PC-3 (cell line): ENCODE measurements around the gene SORBS2. TPM values are rescaled to one million over a fixed set of nuclear protein-coding genes. Genes with fewer than 3 reads are reported as not detected.

Experiments used
- ATAC-seq: fragments of 200-7000 bp; cut with Tn5 transposase; 2 replicates; pipeline ENCODE4 v1.9.1; 2020; ENCODE audit warnings: mild to moderate bottlenecking, moderate library complexity
- BruUV-seq: library from RNA; stranded (reverse); fragments of 400-500 nt; replicated peaks from 2 replicates; lab custom pipeline; 2021; lab: Mats Ljungman, UMichigan
- CTCF ChIA-PET: fragments of 300-600 bp; sonication (Branson Sonifier 250); formaldehyde crosslinking; loops from one replicate; lab custom pipeline; 2022; ENCODE audit warnings: antibody characterized with exemption; lab: Charles Lee
- POLR2A ChIA-PET: fragments of 300-600 bp; sonication (Branson Sonifier 250); formaldehyde crosslinking; loops from one replicate; lab custom pipeline; 2022; ENCODE audit warnings: antibody characterized with exemption; ENCODE audit not compliant: unreplicated experiment; lab: Charles Lee
- DNase-seq: peaks from one replicate; pipeline ENCODE4 v3.0.0-alpha.2; 2015
- H2AFZ ChIP-seq: fragments of 300-600 bp; sonication (generic); 2 replicates; pipeline ENCODE4 v1.6.0; 2016; ENCODE audit warnings: antibody characterized with exemption, low read length
- H3F3A ChIP-seq: fragments of 300-600 bp; sonication (generic); one replicate; pipeline ENCODE4 v1.6.0; 2017; ENCODE audit warnings: antibody characterized with exemption, low read length, control low read depth, mild to moderate bottlenecking; ENCODE audit not compliant: unreplicated experiment
- H3K27ac ChIP-seq: fragments of 300-600 bp; sonication (generic); 2 replicates; pipeline ENCODE4 v1.5.1; 2016; ENCODE audit warnings: mild to moderate bottlenecking, low read length
- H3K27me3 ChIP-seq: fragments of 300-600 bp; sonication (generic); 2 replicates; pipeline ENCODE4 v1.6.1; 2016; ENCODE audit warnings: low read length, mixed read lengths
- H3K36me3 ChIP-seq: fragments of 300-600 bp; sonication (generic); 2 replicates; pipeline ENCODE4 v1.6.1; 2016; ENCODE audit warnings: low read depth, mixed run types, low read length, mixed read lengths
- H3K4me1 ChIP-seq: fragments of 300-600 bp; sonication (generic); 2 replicates; pipeline ENCODE4 v1.5.1; 2016; ENCODE audit warnings: low read length; ENCODE audit not compliant: insufficient read depth
- H3K4me2 ChIP-seq: fragments of 300-600 bp; sonication (generic); 2 replicates; pipeline ENCODE4 v1.6.0; 2016; ENCODE audit warnings: low read length
- H3K4me3 ChIP-seq: fragments of 300-600 bp; sonication (generic); 2 replicates; pipeline ENCODE4 v1.5.1; 2016; ENCODE audit warnings: mild to moderate bottlenecking, low read length, mixed read lengths
- H3K79me2 ChIP-seq: fragments of 300-600 bp; sonication (generic); 2 replicates; pipeline ENCODE4 v1.6.1; 2017; ENCODE audit warnings: low read length, mixed read lengths
- H3K9ac ChIP-seq: fragments of 300-600 bp; sonication (generic); 2 replicates; pipeline ENCODE4 v1.6.0; 2016; ENCODE audit warnings: mild to moderate bottlenecking, low read length
- H3K9me2 ChIP-seq: fragments of 300-600 bp; sonication (generic); replicated peaks from 2 replicates; pipeline ENCODE4 v1.6.1; 2016; ENCODE audit warnings: mixed run types, low read length, mixed read lengths
- H3K9me3 ChIP-seq: fragments of 300-600 bp; sonication (generic); 2 replicates; pipeline ENCODE4 v1.6.1; 2016; ENCODE audit warnings: low read length, mixed read lengths
- H4K20me1 ChIP-seq: fragments of 300-600 bp; sonication (generic); 2 replicates; pipeline ENCODE4 v1.6.1; 2016; ENCODE audit warnings: low read length, mixed read lengths
- EZH2 ChIP-seq: fragments of 300-600 bp; sonication (generic); IDR thresholded peaks from one replicate; pipeline ENCODE4 v1.6.1; 2017; ENCODE audit warnings: antibody characterized with exemption, mild to moderate bottlenecking, low read length; ENCODE audit not compliant: unreplicated experiment
- EZH2phosphoT487 ChIP-seq: fragments of 300-600 bp; sonication (generic); IDR thresholded peaks from 2 replicates; pipeline ENCODE4 v1.6.1; 2018; ENCODE audit warnings: mild to moderate bottlenecking, antibody characterized with exemption, low read length, borderline replicate concordance
- intact Hi-C: fragments of 100-400 bp; cut with micrococcal nuclease; formaldehyde crosslinking; loops from 2 replicates; pipeline ENCODE4 v1.9.0; 2023
- total RNA-seq: library from RNA; depleted of rRNA; stranded (reverse); fragments of >200 nt; gene quantifications from 2 replicates; pipeline ENCODE4 v1.2.3, GENCODE V29; 2014
- TF ChIP-seq, protein P1 (sequence below): fragments of 300-600 bp; sonication (generic); conservative IDR thresholded peaks from 2 replicates; pipeline ENCODE4 v1.5.1; 2017; ENCODE audit warnings: antibody characterized with exemption, low read depth, mild to moderate bottlenecking, low read length

The SORBS2 gene
- total RNA-seq, 1 experiment from 2014 or later = 3.6 TPM

DNA sequence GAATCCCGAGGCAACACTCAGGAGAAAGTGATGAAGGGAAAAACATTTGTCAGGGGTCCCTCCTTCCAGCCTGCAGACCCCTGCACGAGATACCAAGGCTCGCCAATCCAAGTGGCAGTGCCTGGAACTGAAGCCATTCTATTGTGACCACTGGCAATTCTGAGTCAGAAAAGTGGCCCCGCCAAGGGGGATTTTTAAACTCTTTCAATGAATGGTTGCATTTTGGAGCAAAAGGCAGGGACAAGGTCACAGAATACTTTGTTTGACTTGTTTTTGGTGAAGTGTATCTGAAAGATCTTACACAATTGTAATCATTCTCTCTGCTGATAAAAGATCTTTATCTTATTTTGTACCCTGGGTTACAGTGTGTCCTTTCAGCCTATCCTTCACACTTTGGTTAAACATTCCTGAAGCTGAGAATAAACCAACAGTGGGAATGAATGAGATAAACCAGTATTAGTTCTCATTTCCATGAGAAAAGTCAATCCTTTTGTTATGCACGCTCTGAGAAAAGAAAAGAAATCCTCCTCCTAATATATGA is 160.8 kb downstream of the SORBS2 start:
- Histone ChIP-seq H3K27ac (no peak overlapping the region), H3F3A (no peaks in the 10 kb centered on the region), H3K4me3 (no peak overlapping the region), H3K4me2 (no peak overlapping the region), H3K9me2 (no peaks in the 10 kb centered on the region), H3K9me3 (no peaks in the 10 kb centered on the region), H2AFZ (no peak overlapping the region), H3K36me3 (no peaks in the 10 kb centered on the region), H3K4me1 (peaks cover 9% of the 10 kb centered on the region), H3K79me2 (no peaks in the 10 kb centered on the region), H3K9ac (no peak overlapping the region), H4K20me1 (no peaks in the 10 kb centered on the region), H3K27me3 (no peaks in the 10 kb centered on the region)
- CTCF ChIA-PET = no interaction called here
- intact Hi-C loops = no loop called here
- no TSS peak for BruUV-seq
- ATAC-seq (no peak), DNase-seq (no peak)
- POLR2A ChIA-PET = no interaction called here
- TF ChIP-seq EZH2 = no peak
- TF ChIP-seq, protein P1, sequence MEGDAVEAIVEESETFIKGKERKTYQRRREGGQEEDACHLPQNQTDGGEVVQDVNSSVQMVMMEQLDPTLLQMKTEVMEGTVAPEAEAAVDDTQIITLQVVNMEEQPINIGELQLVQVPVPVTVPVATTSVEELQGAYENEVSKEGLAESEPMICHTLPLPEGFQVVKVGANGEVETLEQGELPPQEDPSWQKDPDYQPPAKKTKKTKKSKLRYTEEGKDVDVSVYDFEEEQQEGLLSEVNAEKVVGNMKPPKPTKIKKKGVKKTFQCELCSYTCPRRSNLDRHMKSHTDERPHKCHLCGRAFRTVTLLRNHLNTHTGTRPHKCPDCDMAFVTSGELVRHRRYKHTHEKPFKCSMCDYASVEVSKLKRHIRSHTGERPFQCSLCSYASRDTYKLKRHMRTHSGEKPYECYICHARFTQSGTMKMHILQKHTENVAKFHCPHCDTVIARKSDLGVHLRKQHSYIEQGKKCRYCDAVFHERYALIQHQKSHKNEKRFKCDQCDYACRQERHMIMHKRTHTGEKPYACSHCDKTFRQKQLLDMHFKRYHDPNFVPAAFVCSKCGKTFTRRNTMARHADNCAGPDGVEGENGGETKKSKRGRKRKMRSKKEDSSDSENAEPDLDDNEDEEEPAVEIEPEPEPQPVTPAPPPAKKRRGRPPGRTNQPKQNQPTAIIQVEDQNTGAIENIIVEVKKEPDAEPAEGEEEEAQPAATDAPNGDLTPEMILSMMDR = no peak
- TF ChIP-seq EZH2phosphoT487 = no peak

DNA sequence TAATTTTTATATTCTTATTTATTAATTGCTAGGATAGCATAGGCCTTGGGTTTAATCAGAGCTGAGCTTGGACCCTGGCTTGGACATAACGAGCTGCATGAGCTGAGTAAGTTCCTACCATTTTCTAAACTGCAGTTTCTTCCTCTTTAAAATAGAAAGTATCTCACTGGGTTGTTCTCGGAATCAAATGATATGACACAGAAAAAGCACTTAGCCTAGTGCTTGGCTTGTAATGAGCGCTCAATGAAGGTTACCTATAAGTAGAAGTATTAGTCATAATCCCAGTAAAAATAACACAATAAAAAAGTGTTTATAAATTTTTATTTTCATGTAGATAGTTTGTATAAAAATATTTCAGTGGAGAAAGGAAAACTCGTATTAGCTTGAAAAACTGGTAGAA is 163.4 kb downstream of the SORBS2 start:
- no peaks in the 10 kb centered on the region for H3K4me1 ChIP-seq
- no peak for DNase-seq
- no peak for ATAC-seq
- CTCF ChIA-PET = no interaction called here
- intact Hi-C loops = loop anchor here (10.0 kb wide), 1 partner anchor 126 kb away; no protein-coding TSS in a partner anchor
- no peak overlapping the region for H3K4me3 ChIP-seq
- POLR2A ChIA-PET = no interaction called here
- H3K9me3 ChIP-seq = no peaks in the 10 kb centered on the region
- H3K4me2 ChIP-seq = no peak overlapping the region
- H3K27ac ChIP-seq = no peak overlapping the region
- no peaks in the 10 kb centered on the region for H3K36me3 ChIP-seq
- H3F3A ChIP-seq = no peaks in the 10 kb centered on the region
- H3K27me3 ChIP-seq = no peaks in the 10 kb centered on the region
- H3K9me2 ChIP-seq = no peaks in the 10 kb centered on the region
- TF ChIP-seq, protein P1 = no peak
- TF ChIP-seq EZH2 (no peak), EZH2phosphoT487 (no peak)
- H3K79me2 ChIP-seq = no peaks in the 10 kb centered on the region
- no peaks in the 10 kb centered on the region for H4K20me1 ChIP-seq
- no peak overlapping the region for H2AFZ ChIP-seq
- H3K9ac ChIP-seq = no peak overlapping the region
- no TSS peak for BruUV-seq

GRCh38 chr4:185645403-185645802 is 166.6 kb downstream of the SORBS2 start:
- intact Hi-C loops = loop anchor here (10.0 kb wide), 1 partner anchor 129 kb away; no protein-coding TSS in a partner anchor

More at GRCh38 chr4:185645403-185645802, 166.6 kb downstream of the SORBS2 start:
- Histone ChIP-seq H2AFZ (no peak overlapping the region), H3K4me3 (no peak overlapping the region), H3K79me2 (no peaks in the 10 kb centered on the region), H3K9ac (no peak overlapping the region), H3K4me2 (no peak overlapping the region), H3K9me3 (no peaks in the 10 kb centered on the region), H3K27me3 (no peaks in the 10 kb centered on the region), H4K20me1 (no peaks in the 10 kb centered on the region), H3K36me3 (no peaks in the 10 kb centered on the region), H3K27ac (no peak overlapping the region), H3K9me2 (no peaks in the 10 kb centered on the region), H3K4me1 (no peaks in the 10 kb centered on the region), H3F3A (no peaks in the 10 kb centered on the region)
- no TSS peak for BruUV-seq
- POLR2A ChIA-PET = no interaction called here
- CTCF ChIA-PET = no interaction called here
- no peak for DNase-seq
- no peak for ATAC-seq
- TF ChIP-seq, protein P1 = no peak
- TF ChIP-seq EZH2 = no peak
- TF ChIP-seq EZH2phosphoT487 = no peak
